Retina (tissue), 1 donor: ENCODE data around the gene OLFML3.

Experiments
- DNase-seq: peaks from one replicate; pipeline ENCODE4 v3.0.0-alpha.2; 2016

Gene OLFML3

GRCh38 chr1:113950908-113951307, 28.4 kb upstream of the OLFML3 start:
- no peak for DNase-seq

DNA sequence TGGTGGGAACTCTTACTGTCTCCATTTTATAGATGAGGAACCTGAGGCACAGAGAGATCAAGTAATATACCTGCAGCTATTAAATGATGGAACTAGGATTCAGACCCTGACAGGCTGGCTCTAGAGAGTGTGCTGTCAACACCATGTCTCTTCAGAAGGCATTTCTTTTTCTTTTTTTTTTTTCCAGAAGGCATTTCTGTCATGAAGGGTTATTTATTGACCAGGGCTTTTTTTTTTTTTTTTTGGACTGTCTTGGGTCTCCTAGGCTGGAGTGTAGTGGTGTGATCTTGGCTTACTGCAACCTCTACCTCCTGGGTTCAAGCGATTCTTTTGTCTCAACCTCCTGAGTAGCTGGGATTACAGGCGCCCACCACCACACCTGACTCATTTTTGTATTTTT, 27.6 kb upstream of the OLFML3 start:
- DNase-seq, result no peak

GRCh38 chr1:113957984-113958383, 21.3 kb upstream of the OLFML3 start:
- no peak for DNase-seq

- DNase-seq, result no peak
These were observed 20.6 kb upstream of the OLFML3 start for GRCh38 chr1:113958691-113959090.

- DNase-seq, result no peak
These were observed 15.9 kb upstream of the OLFML3 start for GRCh38 chr1:113963281-113963906.

DNA sequence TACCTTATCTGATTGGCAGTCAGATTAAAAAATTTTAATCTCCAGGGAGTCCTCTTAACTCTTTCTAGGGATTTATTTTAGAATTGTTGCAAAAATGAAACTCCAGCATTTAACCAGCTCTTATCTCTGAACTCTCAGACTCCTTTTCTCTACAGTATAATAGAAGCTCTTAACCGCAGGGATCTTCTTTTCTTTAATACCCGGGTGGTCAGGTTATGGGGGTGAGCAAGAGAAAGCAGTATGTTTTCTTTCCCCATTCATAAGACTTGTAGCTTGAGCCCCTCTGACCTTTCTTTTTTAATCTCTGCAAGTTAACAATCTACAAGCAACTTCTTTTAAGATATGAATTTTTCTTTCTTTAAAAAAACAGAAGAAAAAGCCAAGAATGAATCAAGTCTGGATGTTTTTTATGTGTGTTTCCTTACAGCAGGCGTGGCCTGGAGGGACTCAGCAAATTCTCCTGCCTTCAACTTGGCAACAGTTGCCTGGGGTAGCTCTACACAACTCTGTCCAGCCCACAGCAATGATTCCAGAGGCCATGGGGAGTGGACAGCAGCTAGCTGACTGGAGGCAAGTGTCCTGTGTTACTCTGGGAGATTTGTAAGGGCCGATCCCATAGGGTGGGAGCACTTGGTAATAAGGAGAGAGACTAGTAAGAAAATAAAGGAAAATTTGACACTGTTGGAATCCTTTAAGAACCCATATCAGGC, 13.4 kb upstream of the OLFML3 start:
- DNase-seq, result no peak

GRCh38 chr1:113972954-113973353, 6.3 kb upstream of the OLFML3 start:
- DNase-seq, result no peak

DNA sequence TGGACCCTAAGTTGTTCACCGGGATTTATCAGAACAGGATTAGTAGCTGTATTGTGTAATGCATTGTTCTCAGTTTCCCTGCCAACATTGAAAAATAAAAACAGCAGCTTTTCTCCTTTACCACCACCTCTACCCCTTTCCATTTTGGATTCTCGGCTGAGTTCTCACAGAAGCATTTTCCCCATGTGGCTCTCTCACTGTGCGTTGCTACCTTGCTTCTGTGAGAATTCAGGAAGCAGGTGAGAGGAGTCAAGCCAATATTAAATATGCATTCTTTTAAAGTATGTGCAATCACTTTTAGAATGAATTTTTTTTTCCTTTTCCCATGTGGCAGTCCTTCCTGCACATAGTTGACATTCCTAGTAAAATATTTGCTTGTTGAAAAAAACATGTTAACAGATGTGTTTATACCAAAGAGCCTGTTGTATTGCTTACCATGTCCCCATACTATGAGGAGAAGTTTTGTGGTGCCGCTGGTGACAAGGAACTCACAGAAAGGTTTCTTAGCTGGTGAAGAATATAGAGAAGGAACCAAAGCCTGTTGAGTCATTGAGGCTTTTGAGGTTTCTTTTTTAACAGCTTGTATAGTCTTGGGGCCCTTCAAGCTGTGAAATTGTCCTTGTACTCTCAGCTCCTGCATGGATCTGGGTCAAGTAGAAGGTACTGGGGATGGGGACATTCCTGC, 3.9 kb upstream of the OLFML3 start:
- no peak for DNase-seq

DNA sequence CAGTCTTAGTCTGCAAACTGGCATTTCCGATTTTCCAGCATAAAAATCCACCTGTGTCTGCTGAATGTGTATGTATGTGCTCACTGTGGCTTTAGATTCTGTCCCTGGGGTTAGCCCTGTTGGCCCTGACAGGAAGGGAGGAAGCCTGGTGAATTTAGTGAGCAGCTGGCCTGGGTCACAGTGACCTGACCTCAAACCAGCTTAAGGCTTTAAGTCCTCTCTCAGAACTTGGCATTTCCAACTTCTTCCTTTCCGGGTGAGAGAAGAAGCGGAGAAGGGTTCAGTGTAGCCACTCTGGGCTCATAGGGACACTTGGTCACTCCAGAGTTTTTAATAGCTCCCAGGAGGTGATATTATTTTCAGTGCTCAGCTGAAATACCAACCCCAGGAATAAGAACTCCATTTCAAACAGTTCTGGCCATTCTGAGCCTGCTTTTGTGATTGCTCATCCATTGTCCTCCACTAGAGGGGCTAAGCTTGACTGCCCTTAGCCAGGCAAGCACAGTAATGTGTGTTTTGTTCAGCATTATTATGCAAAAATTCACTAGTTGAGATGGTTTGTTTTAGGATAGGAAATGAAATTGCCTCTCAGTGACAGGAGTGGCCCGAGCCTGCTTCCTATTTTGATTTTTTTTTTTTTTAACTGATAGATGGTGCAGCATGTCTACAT, 2.5 kb upstream of the OLFML3 start:
- DNase-seq, result peak; percentile 37

DNA sequence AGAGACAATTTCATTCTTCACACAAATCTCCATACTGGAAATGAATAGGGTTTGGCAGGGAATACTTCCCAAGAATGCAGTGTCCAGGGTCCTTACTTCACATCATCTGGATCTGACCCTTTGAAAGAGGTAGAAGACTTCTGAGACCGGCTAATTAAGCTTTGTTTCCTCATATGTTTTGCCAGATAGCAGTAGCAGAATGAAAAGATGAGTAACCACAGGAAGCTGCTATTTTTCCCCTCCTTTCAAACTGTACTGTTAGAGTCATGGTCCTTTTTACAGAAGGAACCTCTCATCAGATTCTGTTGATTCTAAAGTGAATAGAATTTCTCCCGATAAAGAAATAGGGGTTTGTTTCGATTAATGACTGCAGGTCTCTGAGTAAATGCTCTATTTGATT, 1.4 kb upstream of the OLFML3 start:
- no peak for DNase-seq

GRCh38 chr1:113980110-113980509, 836 bp downstream of the OLFML3 start:
- no peak for DNase-seq

GRCh38 chr1:113981962-113982931, 3.0 kb downstream of the OLFML3 start:
- peak; percentile 69 for DNase-seq

DNA sequence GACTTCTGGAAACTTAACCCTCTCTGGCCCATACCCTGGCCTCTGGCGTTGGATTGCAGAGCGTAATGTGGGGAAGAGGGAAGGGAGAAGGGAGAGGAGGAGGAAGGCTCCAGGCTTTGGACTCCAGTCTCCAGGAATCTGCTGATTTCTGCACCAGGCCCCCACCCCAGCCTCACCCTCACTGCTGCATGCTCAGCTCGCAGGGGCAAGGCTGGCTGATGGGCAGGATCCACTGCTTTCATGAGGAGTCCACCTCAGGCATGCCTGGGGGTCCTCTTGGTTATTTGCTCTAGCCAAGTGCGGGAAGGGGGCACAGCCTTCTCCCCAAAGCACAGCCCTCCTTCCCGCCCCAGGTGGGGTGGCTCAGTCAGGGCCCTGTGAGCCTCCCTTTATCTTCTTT, 3.7 kb downstream of the OLFML3 start:
- no peak for DNase-seq

DNA sequence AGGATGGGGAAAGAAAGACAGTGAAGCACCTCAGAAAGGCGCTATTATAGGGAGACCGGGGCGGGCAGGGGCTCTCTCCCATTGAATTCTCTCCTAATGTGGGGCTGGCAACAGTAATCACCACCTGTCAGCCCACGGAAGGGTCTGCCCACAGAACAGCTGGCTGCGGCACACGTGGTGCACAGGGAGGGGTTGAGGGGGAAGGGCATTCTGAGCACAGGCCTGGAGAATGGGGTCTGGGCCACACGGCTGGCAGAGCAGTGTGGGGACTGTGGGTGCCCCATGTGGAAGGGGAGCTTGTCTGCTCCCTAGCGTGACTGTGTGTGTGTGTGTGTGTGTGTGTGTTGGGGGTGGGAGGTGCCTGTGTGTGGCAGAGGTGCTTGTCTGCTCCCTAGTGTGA, 4.1 kb downstream of the OLFML3 start:
- peak; percentile 32 for DNase-seq

DNA sequence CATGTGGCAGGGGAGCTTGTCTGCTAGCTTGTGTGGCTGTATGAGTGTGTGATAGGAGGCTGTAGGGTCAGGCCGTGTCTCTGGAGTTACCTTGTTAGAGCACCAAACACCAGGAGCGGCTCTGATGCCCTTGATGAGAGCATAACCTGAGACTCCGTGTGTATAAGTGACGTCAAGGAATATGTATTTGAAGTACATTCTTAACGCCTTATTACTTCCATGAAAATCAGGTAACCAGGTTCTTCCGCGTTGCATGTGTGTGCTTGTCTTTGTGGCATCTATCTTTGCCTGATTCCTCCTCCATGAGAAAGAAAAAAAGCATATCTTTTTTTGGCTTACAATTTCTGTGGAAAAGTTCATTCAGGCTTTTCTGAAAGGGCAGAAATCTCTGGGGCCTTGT, 4.6 kb downstream of the OLFML3 start:
- DNase-seq, result no peak

DNA sequence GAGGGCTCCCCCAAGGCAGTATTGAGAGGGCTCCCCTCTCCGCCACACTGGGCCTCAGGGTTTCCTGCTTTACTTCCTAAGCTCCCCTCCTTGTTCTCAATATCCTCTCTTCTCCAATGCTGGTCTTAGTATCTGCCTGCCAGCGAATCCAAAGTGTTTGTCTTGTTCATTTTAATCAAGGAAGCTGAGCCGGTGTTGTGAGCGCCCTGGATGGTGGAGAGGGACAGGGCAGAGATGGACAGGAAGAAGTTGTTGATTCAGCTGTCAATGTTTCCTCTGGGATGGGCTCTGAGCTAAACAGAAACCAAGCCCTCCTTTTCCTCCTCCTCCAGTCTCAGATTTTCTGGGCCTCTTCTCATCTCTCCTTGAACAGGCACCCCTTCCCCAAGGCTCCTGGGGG, 5.4 kb downstream of the OLFML3 start:
- DNase-seq, result no peak

DNA sequence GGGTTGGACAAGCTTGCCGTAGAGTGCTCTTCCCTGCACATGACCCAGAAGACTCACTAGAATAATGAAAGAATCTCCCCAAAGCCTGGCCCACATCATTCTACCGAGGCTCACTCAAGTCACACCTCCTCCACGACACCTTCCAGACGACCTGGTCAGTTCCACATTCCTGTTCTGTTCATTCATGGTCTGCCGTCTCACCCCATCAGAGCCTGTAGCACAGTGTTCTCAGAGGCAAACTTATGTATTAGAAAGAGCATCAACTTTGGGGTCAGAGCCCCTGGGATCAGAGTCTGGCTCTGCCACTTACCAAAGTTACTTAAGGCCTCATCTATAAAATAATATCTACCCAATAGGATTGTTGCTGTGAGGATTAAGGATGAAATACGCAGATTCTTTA, 7.5 kb downstream of the OLFML3 start:
- DNase-seq, result no peak

GRCh38 chr1:113987259-113987658, 8.0 kb downstream of the OLFML3 start:
- DNase-seq, result no peak

GRCh38 chr1:113990530-113990929, 11.3 kb downstream of the OLFML3 start:
- DNase-seq, result no peak

- no peak for DNase-seq
These were observed 11.7 kb downstream of the OLFML3 start for GRCh38 chr1:113990961-113991360.

DNA sequence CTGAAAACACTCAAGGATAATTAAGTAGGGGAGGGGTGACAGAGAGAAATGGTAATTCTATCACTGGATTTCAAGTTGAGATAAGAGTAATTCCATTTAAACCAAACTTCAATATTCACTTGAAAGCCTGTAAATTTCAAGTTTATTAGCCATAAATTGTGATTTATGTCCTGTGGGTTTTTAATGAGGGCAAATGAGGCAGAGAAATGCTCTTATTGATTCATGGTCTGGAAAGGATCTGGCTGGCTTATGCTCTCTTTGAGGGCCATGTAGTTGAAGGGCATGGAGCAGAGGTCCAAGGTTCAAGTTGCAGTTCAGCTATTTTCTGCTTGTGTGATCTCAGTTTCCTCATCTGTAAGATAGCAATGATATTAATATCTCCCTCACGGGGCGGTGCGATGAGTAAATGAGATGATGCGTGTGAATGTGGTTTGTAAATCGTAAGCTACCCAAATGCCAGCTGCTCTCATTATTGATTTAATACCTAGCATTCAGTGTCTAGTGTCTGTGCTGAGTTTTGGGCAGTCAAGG, 12.3 kb downstream of the OLFML3 start:
- no peak for DNase-seq

DNA sequence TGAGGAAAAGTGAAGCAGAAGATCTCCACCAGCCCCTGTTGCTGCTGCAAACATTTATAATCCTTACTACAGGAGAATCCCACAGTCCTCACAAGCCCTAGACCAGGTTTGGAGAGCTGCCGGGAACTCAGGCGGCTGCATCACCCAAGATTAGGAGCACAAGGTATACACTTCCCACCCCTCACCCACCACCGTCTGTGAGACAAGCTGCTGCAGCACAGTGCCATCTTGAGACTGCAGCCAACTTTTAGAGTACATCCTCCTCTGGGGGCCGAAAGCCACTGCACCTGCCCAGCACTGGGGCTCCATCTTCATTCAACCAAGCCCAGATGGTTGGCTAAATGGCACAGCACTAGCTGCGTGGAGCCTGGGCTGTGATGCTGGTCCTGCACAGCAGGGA, 13.8 kb downstream of the OLFML3 start:
- DNase-seq, result no peak
